IPS-NIHi7 (cell line): ENCODE measurements around the gene FGF23.

Experiments
- DNase-seq: peaks from one replicate; pipeline ENCODE4 v3.0.0; 2012; ENCODE audit warnings: mixed read lengths; ENCODE audit errors: extremely low spot score

Gene FGF23

GRCh38 chr12:4383304-4383865, 3.9 kb upstream of the FGF23 start:
- DNase-seq, result peak; percentile 78

- no peak for DNase-seq
These were observed 820 bp upstream of the FGF23 start for GRCh38 chr12:4380332-4380731.

- DNase-seq, result no peak
These were observed 740 bp downstream of the FGF23 start for GRCh38 chr12:4378772-4379171.

GRCh38 chr12:4375449-4375848, 4.1 kb downstream of the FGF23 start:
- no peak for DNase-seq

GRCh38 chr12:4372653-4373052, 6.9 kb downstream of the FGF23 start:
- DNase-seq, result no peak

- no peak for DNase-seq
These were observed 9.2 kb downstream of the FGF23 start for GRCh38 chr12:4370265-4370664.

- DNase-seq, result no peak
These were observed 10.0 kb downstream of the FGF23 start for GRCh38 chr12:4369548-4369947.

GRCh38 chr12:4366090-4366489, 13.4 kb downstream of the FGF23 start:
- DNase-seq, result no peak

GRCh38 chr12:4356041-4356327, 23.5 kb downstream of the FGF23 start:
- peak; percentile 78 for DNase-seq

- no peak for DNase-seq
These were observed 24.1 kb downstream of the FGF23 start for GRCh38 chr12:4355156-4356040.

GRCh38 chr12:4353785-4354208, 25.7 kb downstream of the FGF23 start:
- peak; percentile 45 for DNase-seq

GRCh38 chr12:4346931-4347330, 32.6 kb downstream of the FGF23 start:
- DNase-seq, result no peak

- no peak for DNase-seq
These were observed 47.7 kb downstream of the FGF23 start for GRCh38 chr12:4331842-4332241.

- DNase-seq, result no peak
These were observed 48.3 kb downstream of the FGF23 start for GRCh38 chr12:4331221-4331620.

GRCh38 chr12:4330203-4330602, 49.3 kb downstream of the FGF23 start:
- no peak for DNase-seq

- DNase-seq, result no peak
These were observed 52.2 kb downstream of the FGF23 start for GRCh38 chr12:4327293-4327692.

GRCh38 chr12:4325966-4326365, 53.5 kb downstream of the FGF23 start:
- DNase-seq, result no peak

GRCh38 chr12:4324366-4324765, 55.1 kb downstream of the FGF23 start:
- DNase-seq, result no peak

GRCh38 chr12:4323396-4323795, 56.1 kb downstream of the FGF23 start:
- no peak for DNase-seq

GRCh38 chr12:4322726-4323125, 56.8 kb downstream of the FGF23 start:
- DNase-seq, result no peak

GRCh38 chr12:4320853-4321701, 58.4 kb downstream of the FGF23 start, which contains the start of gene TIGAR:
Gene TIGAR (plus strand): TSS chr12:4321213. CDS start chr12:4321272, 59 bp downstream.
- DNase-seq, result peak; percentile 99

GRCh38 chr12:4320497-4320852, 59.0 kb downstream of the FGF23 start:
- DNase-seq, result no peak
